ENCODE measurements around the gene RSL1D1. TPM values are rescaled to one million over a fixed set of nuclear protein-coding genes. Genes with fewer than 3 reads are reported as not detected.
A peak's percentile ranks its signal among the peaks of the same experiment; 100 is the strongest.

RSL1D1 gene
- total RNA-seq (2014; rRNA removed) = 216 and 226 TPM in 2 replicates
- 60.8 TPM for polyA plus RNA-seq (2012)

DNA sequence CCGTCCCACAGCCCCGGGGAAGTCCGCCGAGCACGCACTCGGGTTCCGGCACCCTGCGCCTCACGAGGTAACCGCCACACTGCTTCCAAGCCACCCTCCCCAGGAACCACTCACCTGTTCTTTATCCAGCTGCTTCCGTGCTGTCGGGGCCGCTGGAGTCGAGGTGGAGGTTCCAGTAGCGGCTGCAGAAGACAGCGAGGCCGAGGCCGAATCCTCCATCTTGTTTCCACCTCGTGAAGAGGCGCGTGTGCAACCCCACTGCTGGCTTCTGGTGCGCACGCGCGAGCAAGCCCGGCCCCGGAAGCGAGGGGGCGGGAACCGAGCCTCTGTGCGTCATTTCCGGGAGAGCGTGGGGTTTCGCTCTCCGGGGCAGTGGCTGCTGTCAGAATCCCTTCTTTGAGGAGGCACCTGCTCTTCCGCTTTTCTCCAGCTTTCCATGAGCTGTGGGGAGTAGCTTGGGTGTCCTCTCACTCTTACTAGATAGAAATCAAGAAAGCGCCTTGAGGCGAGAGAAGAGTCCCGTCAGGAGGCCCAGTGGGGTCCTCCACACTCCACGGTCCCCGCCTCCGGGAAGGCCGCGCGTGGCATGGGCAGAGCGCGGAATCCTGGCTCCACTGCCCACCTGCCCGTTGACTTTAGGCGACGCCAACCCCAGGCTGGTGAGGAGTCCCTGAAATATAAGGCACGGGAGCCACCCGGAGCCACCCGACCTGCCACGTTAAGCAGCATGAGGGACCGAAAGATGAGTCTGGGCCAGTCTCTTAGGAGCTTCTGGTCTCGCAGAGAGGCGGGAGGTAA lies at the start of gene RSL1D1:
Gene RSL1D1 (minus strand): TSS at position 249 of the 798 bp plus-strand sequence. CDS start 30 bp downstream, at position 219.
- peak; percentile 90 for DNase-seq (ENCODE audit: low read depth)

DNA sequence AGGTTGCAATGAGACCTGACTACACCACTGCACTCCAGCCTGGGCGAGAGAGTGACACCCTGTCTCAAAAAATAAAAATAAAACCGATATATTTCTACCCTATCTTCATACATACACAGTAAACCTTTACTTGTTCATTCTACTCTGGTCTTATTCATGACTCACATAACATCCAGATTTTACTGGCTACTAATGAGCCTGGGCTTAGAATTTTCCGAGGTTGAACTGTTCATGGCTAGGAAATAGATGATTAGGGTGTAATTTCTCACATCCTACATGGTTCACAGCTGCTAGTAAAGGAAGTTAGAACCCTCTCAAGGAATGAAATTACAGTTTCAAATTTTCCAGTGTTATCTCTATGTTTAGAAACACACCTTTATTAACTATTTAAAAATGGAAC lies 49.7 kb upstream of the RSL1D1 start:
- peak; percentile 52 for DNase-seq (ENCODE audit: low read depth)

DNA sequence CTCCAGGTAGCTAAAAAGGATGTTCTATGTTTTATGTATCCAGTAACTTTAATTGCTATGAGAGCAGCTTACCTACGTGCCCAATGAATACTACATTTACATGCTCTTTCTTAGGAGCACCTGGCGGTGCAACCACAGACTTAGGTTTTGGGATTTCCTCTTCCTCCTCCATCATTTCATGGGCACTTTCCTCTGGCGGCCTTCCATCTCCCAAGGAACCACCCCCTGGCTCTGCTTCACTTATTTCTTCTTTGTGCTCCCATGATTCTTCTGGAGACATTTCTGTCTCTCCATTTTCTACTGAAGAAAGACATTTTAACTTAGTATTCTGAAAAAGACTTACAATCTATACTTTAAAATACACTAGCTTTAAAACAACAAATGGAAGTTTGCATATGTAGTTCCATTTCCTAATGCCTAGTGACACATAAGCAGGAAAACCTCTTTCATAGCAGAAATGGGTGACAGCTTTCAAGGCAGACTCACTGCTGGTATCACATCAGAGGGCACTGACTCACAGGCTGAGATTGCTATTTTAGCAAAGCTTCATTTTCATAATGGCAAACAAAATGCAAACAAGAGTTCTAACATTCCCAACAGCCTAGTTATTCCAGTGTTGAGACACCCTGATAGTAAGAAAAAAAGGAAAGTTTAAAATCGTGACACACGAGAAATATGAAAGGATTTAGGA lies 45.3 kb upstream of the RSL1D1 start:
- DNase-seq (ENCODE audit: low read depth) = peak; percentile 65

DNA sequence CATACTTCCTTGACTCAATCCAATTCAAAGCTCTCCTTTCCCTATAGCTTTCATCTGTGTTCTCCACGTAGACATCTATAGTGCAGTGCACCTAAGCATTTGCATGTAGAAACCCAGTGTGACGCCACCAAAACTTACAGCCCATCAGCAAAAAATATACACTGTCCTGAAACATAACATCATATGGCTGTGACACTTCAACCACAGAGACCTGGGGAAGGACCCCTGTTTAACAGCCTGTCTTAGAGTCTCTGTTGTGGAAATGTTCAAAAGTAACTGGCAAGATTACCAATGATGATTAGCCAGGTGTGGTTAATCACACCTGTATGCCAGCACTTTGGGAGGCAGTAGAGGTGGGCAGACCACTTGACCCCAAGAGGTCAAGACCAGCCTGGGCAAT lies 42.2 kb upstream of the RSL1D1 start:
- no peak for DNase-seq (ENCODE audit: low read depth)

DNA sequence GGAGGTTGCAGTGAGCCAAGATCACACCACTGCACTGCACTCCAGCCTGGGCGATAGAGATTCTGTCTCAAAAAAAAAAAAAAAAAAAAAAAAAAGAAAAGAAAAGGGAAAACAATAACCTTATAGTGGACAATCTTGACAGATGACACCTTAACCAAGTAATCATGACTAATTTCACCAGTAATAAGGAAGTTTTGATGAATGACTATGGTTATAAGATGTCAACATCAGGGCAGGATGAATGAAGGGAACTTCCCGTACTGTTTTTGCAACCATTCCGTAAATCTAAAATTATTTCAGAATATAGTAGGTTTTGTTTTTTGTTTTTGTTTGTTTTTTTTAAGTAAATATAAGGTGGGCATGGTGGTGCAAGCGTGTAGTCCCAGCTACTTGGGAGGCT lies 41.4 kb upstream of the RSL1D1 start:
- DNase-seq (ENCODE audit: low read depth) = no peak

DNA sequence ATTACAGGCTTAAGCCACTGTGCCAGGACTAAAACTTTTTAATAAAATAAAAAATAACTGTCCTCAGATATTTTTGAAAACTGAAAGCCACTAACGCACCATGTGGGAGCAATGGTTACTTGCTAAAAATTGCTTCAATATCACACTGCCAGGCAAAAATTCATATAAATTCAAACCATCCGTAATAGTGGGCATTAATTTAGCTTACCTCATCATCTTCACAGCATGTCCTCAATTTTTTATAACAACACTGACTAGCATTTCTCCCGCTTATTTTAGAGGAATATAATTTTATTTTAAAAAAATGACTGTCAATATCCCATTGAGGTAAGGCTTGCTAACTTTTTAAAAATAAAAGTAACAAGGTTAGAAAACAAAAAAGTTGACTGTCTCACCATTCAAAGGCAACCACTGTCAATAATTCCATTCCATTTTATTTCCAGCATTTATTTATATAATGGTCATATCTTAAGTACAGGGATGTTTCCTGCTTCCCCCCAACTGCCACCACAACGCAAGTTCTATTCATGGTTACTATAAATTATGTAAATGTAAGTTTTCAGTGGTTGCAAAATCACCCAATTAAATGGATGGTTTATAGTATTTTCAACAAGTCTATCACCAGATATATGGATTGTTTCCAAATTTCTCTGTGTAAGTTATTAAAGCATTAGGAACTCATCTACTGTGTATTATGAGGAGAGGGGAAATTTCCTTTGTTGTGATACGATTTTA lies 39.1 kb upstream of the RSL1D1 start:
- no peak for DNase-seq (ENCODE audit: low read depth)

DNA sequence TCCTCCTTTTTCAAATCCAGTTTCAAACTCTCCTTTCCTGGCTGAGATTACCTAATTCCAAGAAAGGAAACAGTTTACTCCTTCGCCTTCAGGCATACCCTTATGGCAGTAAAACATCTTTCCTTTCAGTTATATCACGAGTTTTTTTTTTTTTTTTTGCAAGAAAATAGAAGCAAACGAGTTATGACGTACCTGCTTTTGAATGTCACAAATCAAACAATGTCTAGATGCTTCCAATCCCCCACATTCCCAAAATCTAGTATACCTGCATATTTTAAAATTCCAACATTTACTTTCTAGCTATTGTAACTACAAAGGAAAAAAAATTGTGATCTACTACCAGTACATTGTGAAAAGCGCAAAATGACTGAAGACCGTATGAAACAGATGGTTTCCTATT lies 35.5 kb upstream of the RSL1D1 start:
- no peak for DNase-seq (ENCODE audit: low read depth)

DNA sequence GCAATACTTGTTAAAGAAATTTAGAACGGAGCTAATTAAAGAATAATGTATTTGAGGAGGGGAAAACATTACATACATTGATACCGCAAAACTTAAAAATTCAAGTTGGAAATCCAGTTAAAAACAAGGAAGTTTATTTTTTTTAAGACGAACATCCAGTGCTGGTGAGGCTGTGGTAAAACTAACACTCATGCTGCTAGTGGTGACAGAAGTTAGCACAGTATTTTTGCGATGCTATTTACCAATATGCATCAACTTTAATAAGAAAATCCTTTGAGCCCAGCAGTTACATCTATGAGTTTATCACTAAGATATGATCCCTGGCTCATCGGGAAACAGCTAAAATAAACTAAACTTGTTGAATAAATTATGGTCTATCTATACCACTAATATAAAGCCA lies 32.7 kb upstream of the RSL1D1 start:
- DNase-seq (ENCODE audit: low read depth) = no peak

DNA sequence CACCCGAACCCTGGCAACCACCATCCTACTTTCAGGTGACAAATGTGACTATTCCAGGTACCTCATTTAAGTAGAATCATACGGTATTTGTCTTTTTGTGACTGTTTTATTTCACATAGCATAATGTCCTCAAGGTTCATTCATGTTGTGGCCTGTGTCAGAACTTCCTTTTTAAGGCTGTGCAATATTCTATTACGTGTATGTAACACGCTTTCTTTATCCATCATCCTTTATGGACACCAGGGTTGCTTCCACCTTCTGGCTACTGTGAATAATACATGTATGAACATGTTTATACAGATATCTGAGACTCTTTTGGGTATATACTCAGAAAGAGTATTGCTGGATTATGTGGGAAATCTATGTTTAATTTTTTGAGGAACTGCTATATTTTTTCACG lies 28.7 kb upstream of the RSL1D1 start:
- no peak for DNase-seq (ENCODE audit: low read depth)

DNA sequence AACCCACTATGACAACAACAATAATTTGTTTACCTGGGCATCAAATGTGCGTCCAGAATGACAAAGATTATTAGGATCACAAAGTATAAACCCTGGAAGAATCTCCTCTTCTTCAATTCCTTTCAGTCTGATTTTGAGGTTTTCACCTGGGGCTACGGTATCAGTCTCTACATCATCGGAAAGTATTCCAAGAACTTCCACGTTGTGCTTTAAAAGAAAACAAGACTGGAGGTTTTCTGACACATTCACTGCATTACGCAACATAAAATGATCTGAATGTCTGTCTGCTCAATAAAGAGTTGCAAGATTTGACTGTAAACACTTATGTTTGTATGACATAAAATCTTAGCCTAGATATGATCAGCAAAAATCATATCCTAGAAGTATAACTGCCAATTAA lies 26.0 kb upstream of the RSL1D1 start:
- DNase-seq (ENCODE audit: low read depth) = peak; percentile 16

DNA sequence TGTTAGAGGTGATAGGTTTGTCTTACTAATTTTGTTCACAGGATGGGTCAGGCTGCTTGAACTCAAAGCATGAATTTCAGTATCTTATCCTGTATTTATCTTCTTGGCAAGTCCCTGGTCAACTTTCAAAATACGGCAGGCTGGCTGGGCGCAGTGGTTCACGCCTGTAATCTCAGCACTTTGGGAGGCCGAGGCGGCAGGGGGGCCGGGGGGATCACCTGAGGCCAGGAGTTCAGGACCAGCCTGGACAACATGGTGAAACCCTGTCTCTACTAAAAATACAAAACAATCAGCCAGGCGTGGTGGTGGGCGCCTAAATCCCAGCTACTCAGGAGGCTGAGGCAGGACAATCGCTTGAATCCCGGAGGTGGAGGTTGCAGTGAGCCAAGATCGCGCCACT lies 25.0 kb upstream of the RSL1D1 start:
- DNase-seq (ENCODE audit: low read depth) = no peak

DNA sequence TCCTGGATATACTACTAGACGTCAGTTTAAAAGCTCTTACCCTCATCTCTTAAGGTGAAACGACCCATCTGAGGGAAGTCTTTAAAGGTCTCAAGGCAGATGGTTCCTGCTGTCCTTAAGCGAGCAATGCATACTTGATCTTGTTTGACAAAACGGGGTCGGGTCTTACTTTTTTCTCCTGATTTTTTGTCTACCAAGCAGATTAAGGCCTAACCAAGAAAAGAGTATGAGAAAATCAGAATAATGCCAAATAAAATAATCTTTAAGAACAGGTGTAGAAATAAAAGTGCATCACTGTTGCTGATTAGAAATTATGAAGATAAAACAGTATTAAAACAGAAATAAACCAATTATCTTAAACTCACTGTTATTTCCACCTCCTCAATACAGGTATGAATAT lies 24.4 kb upstream of the RSL1D1 start:
- DNase-seq (ENCODE audit: low read depth) = no peak

DNA sequence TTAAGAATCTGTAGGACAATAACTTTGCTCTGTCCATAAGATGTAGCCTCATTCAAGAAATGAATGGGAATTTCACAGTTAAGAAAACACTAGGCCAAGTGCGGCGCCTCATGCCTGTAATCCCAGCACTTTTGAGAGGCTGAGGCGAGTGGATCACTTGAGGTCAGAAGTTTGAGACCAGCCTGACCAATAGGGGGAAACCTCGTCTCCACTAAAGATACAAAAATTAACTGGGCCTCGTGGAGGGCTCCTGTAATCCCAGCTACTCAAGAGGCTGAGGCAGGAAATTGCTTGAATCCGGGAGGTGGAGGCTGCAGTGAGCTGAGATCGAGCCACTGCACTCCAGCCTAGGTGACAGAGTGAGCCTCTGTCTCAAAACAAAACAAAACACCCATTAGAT lies 19.9 kb upstream of the RSL1D1 start:
- peak; percentile 40 for DNase-seq (ENCODE audit: low read depth)

DNA sequence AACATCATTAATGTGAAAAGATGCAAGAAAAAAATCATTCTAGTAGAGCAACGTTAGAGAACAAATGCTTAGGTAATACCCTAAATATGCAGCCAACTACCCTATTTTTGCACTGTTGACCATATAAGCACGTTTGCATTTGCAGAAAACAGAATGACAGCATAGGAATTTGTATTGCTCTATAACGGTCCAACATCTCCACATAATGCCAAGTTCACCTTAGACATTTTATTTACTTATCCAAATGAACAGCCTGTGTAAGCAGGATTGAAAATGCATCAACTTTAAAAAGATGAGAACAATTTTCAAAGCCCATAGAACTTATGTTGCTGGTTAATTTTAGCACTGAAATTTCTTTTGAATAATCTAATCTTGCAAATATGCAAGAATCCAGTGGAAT lies 19.1 kb upstream of the RSL1D1 start:
- no peak for DNase-seq (ENCODE audit: low read depth)

DNA sequence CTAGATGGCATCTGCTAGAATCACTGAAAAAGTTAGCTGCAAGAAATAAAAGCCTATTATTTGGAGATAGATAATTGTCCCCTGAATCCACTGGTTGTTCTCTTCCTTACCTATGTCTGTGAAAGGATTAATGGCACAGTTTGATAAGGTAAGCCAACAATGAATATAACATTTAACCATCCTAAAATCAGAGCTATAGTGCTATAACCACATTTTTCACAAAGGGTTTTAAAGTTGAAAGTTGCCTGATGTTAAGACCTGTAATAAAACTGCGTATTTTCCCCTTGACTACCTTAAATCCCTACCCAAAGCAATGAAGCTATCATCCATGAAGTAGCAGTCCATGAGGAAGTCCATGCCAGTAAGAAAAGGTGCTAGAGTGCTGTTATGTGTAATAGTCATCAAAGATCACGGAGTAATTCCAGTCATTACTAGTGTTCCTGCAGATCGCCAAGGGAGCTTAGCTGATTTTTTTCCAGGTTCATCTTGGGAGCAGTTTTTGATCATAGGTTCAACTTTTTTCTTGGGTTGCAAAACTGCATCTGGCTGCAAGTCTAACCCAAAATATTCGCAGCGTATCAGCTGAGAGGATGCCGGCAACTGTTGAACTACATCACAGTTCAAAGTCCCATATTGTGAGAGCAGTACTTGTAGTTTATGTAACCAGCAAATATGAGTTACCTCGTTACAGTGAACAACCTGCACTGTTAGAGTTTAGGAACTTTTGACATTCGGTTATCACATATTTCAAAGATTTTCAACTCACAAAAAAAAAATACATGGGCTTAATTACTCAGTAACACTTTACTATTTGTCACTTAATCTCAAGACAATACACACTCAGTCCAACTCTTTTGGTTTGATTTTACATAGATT lies 18.2 kb upstream of the RSL1D1 start:
- DNase-seq (ENCODE audit: low read depth) = no peak

DNA sequence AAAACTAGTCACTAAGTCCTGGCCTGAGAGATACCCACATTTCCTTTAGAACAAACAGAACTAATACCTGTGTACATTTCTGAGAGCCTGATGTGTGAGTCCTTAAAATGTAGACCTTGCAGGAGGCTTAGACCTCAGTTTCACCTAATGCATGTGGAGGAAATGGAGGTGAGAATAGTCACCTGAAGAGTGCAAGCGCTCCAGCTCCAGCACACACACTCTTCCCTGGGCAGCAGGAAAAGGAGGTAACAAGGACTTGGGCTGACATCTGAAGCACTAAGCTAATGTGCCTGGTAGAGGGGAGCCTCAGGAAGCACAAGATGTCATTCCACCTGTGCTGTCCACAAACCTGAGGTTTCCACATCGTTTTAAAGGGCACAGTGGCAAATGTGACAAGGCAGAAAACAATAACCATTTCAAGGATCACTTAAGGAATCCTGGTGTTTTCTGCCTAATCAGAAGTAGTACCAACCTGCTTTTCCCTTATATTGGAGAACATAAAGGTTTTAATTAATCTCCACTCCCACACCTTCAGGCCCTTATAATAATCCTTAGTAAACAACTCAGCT lies 17.2 kb upstream of the RSL1D1 start:
- DNase-seq (ENCODE audit: low read depth) = no peak

DNA sequence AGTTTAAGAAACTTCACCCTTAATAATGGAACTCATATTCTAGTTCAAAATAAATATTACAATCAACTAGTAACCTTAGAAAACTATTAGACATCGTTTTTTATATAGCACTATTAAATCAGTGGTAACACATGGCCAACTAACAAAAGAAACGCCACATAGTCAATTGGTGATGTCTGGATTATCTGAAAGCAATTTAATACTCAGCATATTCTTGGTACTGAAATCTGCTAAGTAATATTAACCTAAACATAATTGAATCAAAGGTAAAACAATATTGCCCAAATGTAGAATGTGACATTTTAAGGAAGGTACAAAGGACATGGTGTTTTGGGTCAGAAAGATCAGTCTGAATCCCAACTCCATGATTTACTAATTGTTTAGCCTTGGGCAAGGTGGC lies 11.1 kb upstream of the RSL1D1 start:
- DNase-seq (ENCODE audit: low read depth) = no peak

DNA sequence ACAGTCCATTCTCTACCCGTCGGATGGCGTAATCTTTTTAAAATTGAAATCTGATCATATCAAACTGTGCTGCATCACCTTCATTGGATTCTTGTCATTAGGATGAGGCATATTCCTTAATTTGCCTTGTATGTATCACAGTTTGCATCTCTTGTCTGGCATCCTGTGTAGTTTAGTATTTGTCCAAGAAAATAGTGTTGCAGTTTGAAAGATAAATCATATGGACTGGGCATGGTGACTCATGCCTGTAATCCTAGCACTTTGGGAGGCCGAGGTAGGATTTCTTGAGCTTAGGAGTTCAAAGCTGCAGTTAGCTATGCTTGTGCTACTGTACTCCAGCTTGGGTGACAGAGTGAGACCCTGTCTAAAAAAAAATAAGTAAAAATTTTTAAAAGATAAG lies 5.8 kb upstream of the RSL1D1 start:
- DNase-seq (ENCODE audit: low read depth) = peak; percentile 60

DNA sequence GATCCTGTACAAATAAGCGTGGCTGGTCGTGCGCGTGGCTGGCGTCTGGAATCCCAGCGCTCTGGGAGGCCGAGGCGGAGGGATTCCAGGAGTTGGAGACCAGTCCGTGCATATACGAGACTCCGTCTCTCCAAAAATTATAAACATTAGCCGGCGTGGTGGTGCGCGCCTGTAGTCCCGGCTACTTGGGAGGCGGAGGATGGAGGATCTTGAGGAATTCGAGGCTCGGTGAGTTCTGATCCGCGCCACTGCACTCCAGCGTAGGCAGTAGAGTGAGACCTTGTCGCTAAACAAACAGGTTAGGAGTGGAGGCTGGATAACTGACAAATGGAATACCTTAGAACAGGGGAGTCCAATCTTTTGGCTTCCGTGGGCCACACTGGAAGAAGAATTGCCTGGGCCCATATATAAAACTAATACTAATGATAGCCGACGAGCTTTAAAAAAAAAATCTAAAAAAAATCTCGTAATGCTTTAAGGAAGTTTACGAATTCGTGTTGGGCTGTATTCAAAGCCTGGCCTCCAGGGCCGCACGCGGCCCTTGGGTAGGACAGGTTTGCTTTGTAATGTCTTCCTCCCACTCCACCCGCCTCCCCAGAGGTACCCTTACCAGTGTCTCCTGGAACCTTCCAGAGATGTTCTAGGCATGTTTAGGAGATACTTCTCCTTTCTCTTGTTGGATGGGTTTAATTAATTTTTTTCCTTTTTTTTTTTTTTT lies 909 bp upstream of the RSL1D1 start:
- DNase-seq (ENCODE audit: low read depth) = peak; percentile 13

DNA sequence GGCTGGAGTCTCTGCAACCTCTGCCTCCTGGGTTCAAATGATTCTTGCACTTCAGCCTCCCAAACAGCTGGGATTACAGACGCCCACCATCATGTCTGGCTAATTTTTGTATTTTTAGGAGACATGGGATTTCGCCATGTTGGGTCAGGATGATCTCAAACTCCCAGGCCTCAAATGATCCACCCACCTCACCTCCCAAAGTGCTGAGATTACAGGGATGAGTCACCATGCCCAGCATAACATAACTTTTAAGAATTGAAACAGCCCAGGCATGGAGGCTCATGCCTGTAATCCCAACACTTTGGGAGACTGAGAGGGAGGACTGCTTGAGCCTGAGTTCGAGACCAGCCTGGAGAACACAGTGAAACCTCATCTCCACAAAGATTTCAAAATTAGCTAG lies 2.5 kb downstream of the RSL1D1 start:
- peak; percentile 29 for DNase-seq (ENCODE audit: low read depth)
